ENCODE measurements around the gene PTRH1. TPM values are rescaled to one million over a fixed set of nuclear protein-coding genes. Genes with fewer than 3 reads are reported as not detected.

PTRH1 gene, protein sequence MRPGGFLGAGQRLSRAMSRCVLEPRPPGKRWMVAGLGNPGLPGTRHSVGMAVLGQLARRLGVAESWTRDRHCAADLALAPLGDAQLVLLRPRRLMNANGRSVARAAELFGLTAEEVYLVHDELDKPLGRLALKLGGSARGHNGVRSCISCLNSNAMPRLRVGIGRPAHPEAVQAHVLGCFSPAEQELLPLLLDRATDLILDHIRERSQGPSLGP
- polyA plus RNA-seq (2012; rRNA removed) = 41.1 and 42.2 TPM in 2 replicates
- polyA plus RNA-seq (2012; cell fraction: cytosol; rRNA removed) = 22.6 and 29.7 TPM in 2 replicates
- 31.8 and 53.9 TPM in 2 replicates for polyA plus RNA-seq (2012; cell fraction: nucleus; rRNA removed)

DNA sequence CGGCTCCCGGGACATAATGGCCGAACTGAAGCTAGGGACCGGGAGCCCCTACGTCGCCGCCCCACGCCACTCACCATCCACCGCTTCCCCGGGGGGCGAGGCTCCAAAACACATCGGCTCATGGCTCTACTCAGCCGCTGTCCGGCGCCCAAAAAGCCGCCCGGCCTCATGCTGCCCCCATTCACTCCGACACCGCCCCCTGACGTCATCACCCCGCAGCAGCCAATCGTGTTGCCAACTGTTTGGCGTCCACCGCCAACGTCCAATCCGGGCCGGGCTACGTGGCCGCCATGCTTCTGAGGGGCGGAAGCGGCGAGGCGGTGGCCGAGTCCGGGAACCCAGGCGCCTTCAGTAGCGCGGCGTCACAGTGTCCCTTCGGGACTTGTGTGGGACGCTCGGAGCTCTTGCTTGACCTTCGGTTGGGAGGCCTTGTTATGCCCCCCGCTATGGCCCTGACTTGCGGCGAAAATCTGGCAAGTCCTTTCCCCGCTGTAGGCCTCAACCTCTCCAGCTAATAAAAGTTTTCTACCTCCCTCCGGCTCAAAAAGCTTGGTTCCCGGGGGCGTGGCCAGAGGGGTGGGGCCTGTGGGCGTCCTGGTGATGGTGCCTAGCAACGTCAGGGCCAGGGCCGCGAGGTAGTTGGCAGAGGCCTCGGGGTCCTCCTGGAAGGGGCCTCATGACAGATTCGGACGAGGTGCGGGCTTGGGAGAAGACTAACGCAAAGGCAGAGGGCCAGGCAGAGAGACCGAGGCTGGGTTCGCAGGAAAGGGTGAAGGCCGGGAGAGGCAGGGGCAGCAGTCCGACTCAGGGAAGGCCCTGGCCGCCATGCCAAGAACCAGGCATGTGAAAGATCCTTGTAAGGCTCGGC lies at the start of gene PTRH1, which contains the start of gene TTC16:
Gene PTRH1 (minus strand): TSS at position 194 of the 868 bp plus-strand sequence. CDS start 24 bp downstream, at position 170.
Gene TTC16 (plus strand): TSS at position 610 of the 868 bp plus-strand sequence. CDS start 67 bp downstream, at position 677.
- CTCF ChIA-PET = interaction anchor here (0.6 to 2.5 kb wide), 8 partner anchors 9 to 129 kb away, joined by 3 to 15 read pairs (median 4); partner anchors contain the start of gene TOR2A
- DNase-seq = peak; percentile 99
- TF ChIP-seq GATA2 (CRISPR knock-in tag; IDR thresholded peaks at IDR 0.05) (no peak), SIN3A (IDR thresholded peaks at IDR 0.05; ENCODE audit: borderline replicate concordance, low read depth, low read length) (peak; percentile 46; the same call in 1 of the 2 replicates), NRF1 (IDR thresholded peaks at IDR 0.05; ENCODE audit: low read depth, low read length) (no peak), YY1 (IDR thresholded peaks at IDR 0.05; ENCODE audit: low read depth) (peak; percentile 99), EZH2phosphoT487 (IDR thresholded peaks at IDR 0.05; ENCODE audit: borderline replicate concordance, low read depth) (no peak), CHD2 (IDR thresholded peaks at IDR 0.05; ENCODE audit: low read length, partially characterized antibody) (peak; percentile 86), TAF1 (IDR thresholded peaks at IDR 0.05; ENCODE audit: borderline replicate concordance, low read depth, low read length) (0 out of 2 replicates have a peak, but pooled peaks have one; percentile 13), TCF12 (IDR thresholded peaks at IDR 0.05) (no peak), EP300 (IDR thresholded peaks at IDR 0.05; ENCODE audit: borderline replicate concordance in 1 of 2, low read depth in 1 of 2, low read length in 1 of 2) (no peak), RCOR1 (IDR thresholded peaks at IDR 0.05; ENCODE audit: low read length) (no peak), GABPA (IDR thresholded peaks at IDR 0.05; ENCODE audit: low read depth) (peak; percentile 75), SMC3 (IDR thresholded peaks at IDR 0.05; ENCODE audit: low read depth, low read length) (no peak), FOXJ3 (CRISPR knock-in tag; IDR thresholded peaks at IDR 0.05) (no peak), ELF1 (IDR thresholded peaks at IDR 0.05) (peak; percentile 99), FOXM1 (IDR thresholded peaks at IDR 0.05; ENCODE audit: low read depth) (no peak), RFX5 (IDR thresholded peaks at IDR 0.05; ENCODE audit: low read length) (peak; percentile 87), TEAD4 (IDR thresholded peaks at IDR 0.05; ENCODE audit: borderline replicate concordance, insufficient read depth) (no peak)
- TF ChIP-seq, protein P1, sequence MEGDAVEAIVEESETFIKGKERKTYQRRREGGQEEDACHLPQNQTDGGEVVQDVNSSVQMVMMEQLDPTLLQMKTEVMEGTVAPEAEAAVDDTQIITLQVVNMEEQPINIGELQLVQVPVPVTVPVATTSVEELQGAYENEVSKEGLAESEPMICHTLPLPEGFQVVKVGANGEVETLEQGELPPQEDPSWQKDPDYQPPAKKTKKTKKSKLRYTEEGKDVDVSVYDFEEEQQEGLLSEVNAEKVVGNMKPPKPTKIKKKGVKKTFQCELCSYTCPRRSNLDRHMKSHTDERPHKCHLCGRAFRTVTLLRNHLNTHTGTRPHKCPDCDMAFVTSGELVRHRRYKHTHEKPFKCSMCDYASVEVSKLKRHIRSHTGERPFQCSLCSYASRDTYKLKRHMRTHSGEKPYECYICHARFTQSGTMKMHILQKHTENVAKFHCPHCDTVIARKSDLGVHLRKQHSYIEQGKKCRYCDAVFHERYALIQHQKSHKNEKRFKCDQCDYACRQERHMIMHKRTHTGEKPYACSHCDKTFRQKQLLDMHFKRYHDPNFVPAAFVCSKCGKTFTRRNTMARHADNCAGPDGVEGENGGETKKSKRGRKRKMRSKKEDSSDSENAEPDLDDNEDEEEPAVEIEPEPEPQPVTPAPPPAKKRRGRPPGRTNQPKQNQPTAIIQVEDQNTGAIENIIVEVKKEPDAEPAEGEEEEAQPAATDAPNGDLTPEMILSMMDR (IDR thresholded peaks at IDR 0.05) = no peak
- TF ChIP-seq, protein P2, sequence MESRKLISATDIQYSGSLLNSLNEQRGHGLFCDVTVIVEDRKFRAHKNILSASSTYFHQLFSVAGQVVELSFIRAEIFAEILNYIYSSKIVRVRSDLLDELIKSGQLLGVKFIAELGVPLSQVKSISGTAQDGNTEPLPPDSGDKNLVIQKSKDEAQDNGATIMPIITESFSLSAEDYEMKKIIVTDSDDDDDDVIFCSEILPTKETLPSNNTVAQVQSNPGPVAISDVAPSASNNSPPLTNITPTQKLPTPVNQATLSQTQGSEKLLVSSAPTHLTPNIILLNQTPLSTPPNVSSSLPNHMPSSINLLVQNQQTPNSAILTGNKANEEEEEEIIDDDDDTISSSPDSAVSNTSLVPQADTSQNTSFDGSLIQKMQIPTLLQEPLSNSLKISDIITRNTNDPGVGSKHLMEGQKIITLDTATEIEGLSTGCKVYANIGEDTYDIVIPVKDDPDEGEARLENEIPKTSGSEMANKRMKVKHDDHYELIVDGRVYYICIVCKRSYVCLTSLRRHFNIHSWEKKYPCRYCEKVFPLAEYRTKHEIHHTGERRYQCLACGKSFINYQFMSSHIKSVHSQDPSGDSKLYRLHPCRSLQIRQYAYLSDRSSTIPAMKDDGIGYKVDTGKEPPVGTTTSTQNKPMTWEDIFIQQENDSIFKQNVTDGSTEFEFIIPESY (IDR thresholded peaks at IDR 0.05; ENCODE audit: borderline replicate concordance, low read depth) = no peak
- TF ChIP-seq, protein P3, sequence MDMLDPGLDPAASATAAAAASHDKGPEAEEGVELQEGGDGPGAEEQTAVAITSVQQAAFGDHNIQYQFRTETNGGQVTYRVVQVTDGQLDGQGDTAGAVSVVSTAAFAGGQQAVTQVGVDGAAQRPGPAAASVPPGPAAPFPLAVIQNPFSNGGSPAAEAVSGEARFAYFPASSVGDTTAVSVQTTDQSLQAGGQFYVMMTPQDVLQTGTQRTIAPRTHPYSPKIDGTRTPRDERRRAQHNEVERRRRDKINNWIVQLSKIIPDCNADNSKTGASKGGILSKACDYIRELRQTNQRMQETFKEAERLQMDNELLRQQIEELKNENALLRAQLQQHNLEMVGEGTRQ (IDR thresholded peaks at IDR 0.05; ENCODE audit: borderline replicate concordance, low read depth, low read length) = no peak
- TF ChIP-seq, protein P4, sequence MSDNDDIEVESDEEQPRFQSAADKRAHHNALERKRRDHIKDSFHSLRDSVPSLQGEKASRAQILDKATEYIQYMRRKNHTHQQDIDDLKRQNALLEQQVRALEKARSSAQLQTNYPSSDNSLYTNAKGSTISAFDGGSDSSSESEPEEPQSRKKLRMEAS (IDR thresholded peaks at IDR 0.05; ENCODE audit: low read depth) = no peak; the same call in none of the 2 replicates
- TF ChIP-seq, protein P5, sequence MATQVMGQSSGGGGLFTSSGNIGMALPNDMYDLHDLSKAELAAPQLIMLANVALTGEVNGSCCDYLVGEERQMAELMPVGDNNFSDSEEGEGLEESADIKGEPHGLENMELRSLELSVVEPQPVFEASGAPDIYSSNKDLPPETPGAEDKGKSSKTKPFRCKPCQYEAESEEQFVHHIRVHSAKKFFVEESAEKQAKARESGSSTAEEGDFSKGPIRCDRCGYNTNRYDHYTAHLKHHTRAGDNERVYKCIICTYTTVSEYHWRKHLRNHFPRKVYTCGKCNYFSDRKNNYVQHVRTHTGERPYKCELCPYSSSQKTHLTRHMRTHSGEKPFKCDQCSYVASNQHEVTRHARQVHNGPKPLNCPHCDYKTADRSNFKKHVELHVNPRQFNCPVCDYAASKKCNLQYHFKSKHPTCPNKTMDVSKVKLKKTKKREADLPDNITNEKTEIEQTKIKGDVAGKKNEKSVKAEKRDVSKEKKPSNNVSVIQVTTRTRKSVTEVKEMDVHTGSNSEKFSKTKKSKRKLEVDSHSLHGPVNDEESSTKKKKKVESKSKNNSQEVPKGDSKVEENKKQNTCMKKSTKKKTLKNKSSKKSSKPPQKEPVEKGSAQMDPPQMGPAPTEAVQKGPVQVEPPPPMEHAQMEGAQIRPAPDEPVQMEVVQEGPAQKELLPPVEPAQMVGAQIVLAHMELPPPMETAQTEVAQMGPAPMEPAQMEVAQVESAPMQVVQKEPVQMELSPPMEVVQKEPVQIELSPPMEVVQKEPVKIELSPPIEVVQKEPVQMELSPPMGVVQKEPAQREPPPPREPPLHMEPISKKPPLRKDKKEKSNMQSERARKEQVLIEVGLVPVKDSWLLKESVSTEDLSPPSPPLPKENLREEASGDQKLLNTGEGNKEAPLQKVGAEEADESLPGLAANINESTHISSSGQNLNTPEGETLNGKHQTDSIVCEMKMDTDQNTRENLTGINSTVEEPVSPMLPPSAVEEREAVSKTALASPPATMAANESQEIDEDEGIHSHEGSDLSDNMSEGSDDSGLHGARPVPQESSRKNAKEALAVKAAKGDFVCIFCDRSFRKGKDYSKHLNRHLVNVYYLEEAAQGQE (IDR thresholded peaks at IDR 0.05; ENCODE audit: low read depth, low read length) = no peak

More for the DNA sequence above, at the start of gene PTRH1, which contains the start of gene TTC16:
- Histone ChIP-seq H3K27me3 (ENCODE audit: insufficient read depth) (no peaks in the 10 kb centered on the region), H4K20me1 (ENCODE audit: insufficient read depth) (no peaks in the 10 kb centered on the region), H3K4me1 (ENCODE audit: control insufficient read depth in 1 of 2, insufficient read depth in 2 of 2, low read depth in 1 of 2, low read length in 1 of 2) (peaks cover 0 to 23% of the 10 kb centered on the region in 2 experiments; a peak in 1 of 4 replicates), H2AFZ (ENCODE audit: low read depth) (peak within 1 kb of the TSS; percentile 91), H3K9me3 (no peaks in the 10 kb centered on the region), H3K9ac (peak within 1 kb of the TSS; percentile 81), H3K79me2 (ENCODE audit: insufficient read depth) (peaks cover 13% of the 10 kb centered on the region; the same call in 1 of the 2 replicates), H3F3A (replicated peaks; ENCODE audit: insufficient read depth) (no peaks in the 10 kb centered on the region), H3K4me3 (ENCODE audit: low read depth in 2 of 2, low read length in 1 of 2) (peak within 1 kb of the TSS; percentile 94 to 98), H3K9me2 (no peaks in the 10 kb centered on the region), H3K4me2 (peak within 1 kb of the TSS; percentile 98), H3K27ac (ENCODE audit: low read depth in 2 of 2, low read length in 1 of 2) (peak within 1 kb of the TSS; percentile 43 to 62), H3K36me3 (replicated peaks in 1 of 2; ENCODE audit: control insufficient read depth in 1 of 2, insufficient read depth in 2 of 2, low read length in 1 of 2) (no peaks in the 10 kb centered on the region)
- WGBS (ENCODE audit: low lambda C conversion rate) = 24% methylated on average over 25 of the region's 65 CpGs
- POLR2A ChIA-PET = interaction anchor here (0.6 to 1.5 kb wide), 5 partner anchors 9 to 109 kb away, joined by 3 to 4 read pairs (median 3); partner anchors contain the start of gene CFAP157
